Measurements from ENCODE around the gene PPP1R3F.
"Not testable (repeated sequence)": the region's sequence is repeated elsewhere in the genome, so short reads cannot be mapped to it uniquely, and the experiment has no call there.

The PPP1R3F gene

GRCh38 chrX:49278081-49278480 is 8.5 kb downstream of the PPP1R3F start:
- H3K4me1 Mint-ChIP-seq, result peaks cover 82% of the 10 kb centered on the region
- peak overlapping the region; percentile 81 for H3K27ac Mint-ChIP-seq
- peaks cover 2% of the 10 kb centered on the region for H3K36me3 Mint-ChIP-seq
- H3K4me3 Mint-ChIP-seq, result peak overlapping the region; percentile 53
- no peaks in the 10 kb centered on the region for H3K9me3 Mint-ChIP-seq
- no peaks in the 10 kb centered on the region for H3K27me3 Mint-ChIP-seq

GRCh38 chrX:49282647-49283011 is 13.0 kb downstream of the PPP1R3F start:
- Mint-ChIP-seq H3K4me1 (peaks cover 41% of the 10 kb centered on the region), H3K27ac (no peak overlapping the region), H3K4me3 (no peak overlapping the region), H3K27me3 (no peaks in the 10 kb centered on the region), H3K9me3 (no peaks in the 10 kb centered on the region), H3K36me3 (no peaks in the 10 kb centered on the region)

DNA sequence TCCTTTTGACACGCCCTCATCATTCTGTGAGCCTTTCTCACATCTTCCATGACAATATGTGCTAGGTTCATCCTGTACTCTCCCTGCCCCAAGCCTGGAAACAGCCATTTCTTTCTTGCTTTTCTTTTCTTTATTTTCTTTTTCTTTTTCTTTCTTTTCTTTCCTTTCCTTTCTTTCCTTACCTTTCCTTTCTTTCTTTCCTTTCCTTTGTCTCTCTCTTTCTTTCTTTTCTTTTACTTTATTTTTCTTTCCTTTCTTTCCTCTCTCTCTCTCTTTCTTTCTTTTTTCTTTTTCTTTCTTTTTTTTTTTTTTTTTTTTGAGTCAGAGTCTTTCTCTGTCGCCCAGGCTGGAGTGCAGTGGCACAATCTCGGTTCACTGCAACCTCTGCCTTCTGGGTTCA is 14.6 kb downstream of the PPP1R3F start:
- Mint-ChIP-seq H3K4me3 (no peak overlapping the region), H3K27me3 (no peaks in the 10 kb centered on the region), H3K9me3 (no peaks in the 10 kb centered on the region), H3K4me1 (peaks cover 40% of the 10 kb centered on the region), H3K36me3 (no peaks in the 10 kb centered on the region), H3K27ac (peak overlapping the region; percentile 83)

- Mint-ChIP-seq H3K4me1 (peaks cover 32% of the 10 kb centered on the region), H3K27ac (no peak overlapping the region), H3K27me3 (no peaks in the 10 kb centered on the region), H3K9me3 (no peaks in the 10 kb centered on the region), H3K36me3 (no peaks in the 10 kb centered on the region), H3K4me3 (no peak overlapping the region)
Observed at GRCh38 chrX:49286136-49286535, 16.5 kb downstream of the PPP1R3F start.

DNA sequence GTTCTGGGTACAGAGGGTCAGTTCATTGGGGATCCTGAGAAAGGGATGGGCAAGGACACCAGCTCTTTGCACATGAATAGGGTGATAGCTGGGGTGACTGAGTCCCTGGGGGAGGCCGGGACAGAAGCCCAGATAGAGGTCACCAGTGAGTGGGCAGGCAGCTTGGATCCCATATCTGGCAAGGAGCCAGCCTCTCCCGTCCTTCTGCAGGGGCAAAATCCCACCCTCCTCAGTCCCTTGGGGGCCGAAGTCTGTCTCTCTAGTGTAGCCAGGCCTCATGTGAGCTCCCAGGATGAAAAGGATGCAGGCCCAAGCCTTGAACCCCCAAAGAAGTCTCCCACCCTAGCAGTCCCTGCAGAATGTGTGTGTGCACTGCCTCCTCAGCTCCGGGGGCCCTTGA is 17.0 kb downstream of the PPP1R3F start:
- H3K9me3 Mint-ChIP-seq, result no peaks in the 10 kb centered on the region
- H3K27me3 Mint-ChIP-seq, result no peaks in the 10 kb centered on the region

DNA sequence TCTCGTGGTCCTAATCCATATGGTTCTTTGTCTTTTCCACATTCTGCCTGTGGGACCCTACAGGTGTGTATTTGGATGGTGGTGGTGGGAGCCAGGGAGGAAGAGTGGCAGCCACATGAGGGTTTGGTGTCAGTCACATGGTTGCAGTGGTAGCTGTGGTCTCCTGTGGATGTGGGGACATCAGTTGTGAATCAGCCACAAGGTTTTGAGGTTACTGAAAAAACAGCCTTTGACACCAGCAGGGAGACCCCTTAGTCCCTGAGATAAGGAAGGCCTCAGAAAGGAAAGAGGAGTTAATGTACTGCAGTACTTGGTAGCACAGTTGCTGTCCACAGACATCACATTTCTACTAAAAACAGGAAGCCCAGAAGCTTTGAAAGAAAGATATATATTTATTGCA is 18.1 kb downstream of the PPP1R3F start:
- no peak overlapping the region for H3K27ac Mint-ChIP-seq
- H3K27me3 Mint-ChIP-seq, result no peaks in the 10 kb centered on the region
- no peak overlapping the region for H3K4me3 Mint-ChIP-seq
- H3K36me3 Mint-ChIP-seq, result no peaks in the 10 kb centered on the region
- peaks cover 31% of the 10 kb centered on the region for H3K4me1 Mint-ChIP-seq
- H3K9me3 Mint-ChIP-seq, result no peaks in the 10 kb centered on the region

More for the DNA sequence above, 17.0 kb downstream of the PPP1R3F start:
- Mint-ChIP-seq H3K36me3 (no peaks in the 10 kb centered on the region), H3K27ac (no peak overlapping the region), H3K4me3 (no peak overlapping the region), H3K4me1 (peaks cover 31% of the 10 kb centered on the region)

- no peak overlapping the region for H3K4me3 Mint-ChIP-seq
- no peaks in the 10 kb centered on the region for H3K9me3 Mint-ChIP-seq
- H3K36me3 Mint-ChIP-seq, result no peaks in the 10 kb centered on the region
- H3K27ac Mint-ChIP-seq, result no peak overlapping the region
- no peaks in the 10 kb centered on the region for H3K27me3 Mint-ChIP-seq
- H3K4me1 Mint-ChIP-seq, result peaks cover 37% of the 10 kb centered on the region
Observed at GRCh38 chrX:49290215-49290614, 20.6 kb downstream of the PPP1R3F start.

DNA sequence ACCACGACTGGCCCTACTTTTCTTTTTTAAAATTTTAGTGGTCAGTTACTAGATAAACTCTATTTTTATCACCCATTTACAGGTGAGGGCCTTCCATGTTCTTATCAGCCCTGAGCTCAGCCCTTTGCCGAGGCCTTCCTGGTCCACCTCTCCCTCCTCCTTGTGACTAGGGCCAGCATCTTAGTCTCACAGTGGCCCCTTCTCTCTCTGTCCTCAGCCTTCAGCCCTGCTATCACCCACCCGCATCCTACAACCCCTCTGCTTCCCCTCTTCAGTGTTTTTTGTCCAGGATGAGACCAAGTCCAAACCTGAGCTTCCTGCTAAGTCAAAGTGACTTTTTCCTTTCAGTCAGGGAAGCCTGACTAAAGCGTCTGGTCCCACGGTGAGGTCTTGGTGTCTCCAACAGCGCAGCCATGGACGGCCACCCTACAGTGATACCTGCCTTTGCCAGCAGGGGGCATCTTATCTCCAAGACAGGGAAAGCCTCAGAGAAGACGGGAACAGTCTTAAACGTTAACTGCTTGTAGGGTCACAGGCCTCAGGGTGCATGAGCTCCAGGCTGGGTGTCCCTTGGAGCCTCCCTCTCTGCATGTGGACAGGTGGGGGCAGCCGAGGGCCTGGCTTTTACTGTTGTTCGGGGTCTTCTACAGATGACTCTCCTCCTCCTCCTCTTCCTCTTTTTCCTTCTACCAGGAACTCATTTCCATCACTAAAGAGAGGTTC is 22.2 kb downstream of the PPP1R3F start:
- no peaks in the 10 kb centered on the region for H3K9me3 Mint-ChIP-seq
- H3K36me3 Mint-ChIP-seq, result no peaks in the 10 kb centered on the region
- H3K27ac Mint-ChIP-seq, result peak overlapping the region; percentile 70
- H3K4me3 Mint-ChIP-seq, result no peak overlapping the region
- peaks cover 48% of the 10 kb centered on the region for H3K4me1 Mint-ChIP-seq
- H3K27me3 Mint-ChIP-seq, result no peaks in the 10 kb centered on the region

GRCh38 chrX:49292400-49293362 is 23.1 kb downstream of the PPP1R3F start:
- H3K4me3 Mint-ChIP-seq, result no peak overlapping the region
- no peak overlapping the region for H3K27ac Mint-ChIP-seq
- H3K4me1 Mint-ChIP-seq, result peaks cover 45% of the 10 kb centered on the region
- H3K27me3 Mint-ChIP-seq, result no peaks in the 10 kb centered on the region
- no peaks in the 10 kb centered on the region for H3K36me3 Mint-ChIP-seq
- no peaks in the 10 kb centered on the region for H3K9me3 Mint-ChIP-seq

DNA sequence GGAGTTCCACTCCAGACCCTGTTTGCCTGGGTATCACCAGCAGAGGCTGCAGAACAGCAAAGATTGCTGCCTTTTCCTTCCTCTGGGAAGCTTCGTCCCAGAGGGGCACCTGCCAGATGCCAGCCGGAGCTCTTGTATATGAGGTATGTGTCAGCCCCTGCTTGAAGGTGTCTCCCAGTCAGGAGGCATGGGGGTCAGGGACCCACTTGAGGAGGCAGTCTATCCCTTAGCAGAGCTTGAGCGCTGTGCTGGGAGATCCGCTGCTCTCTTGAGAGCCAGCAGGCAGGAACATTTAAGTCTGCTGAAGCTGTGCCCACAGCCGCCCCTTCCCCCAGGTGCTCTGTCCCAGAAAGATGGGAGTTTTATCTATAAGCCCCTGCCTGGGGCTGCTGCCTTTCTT is 29.7 kb downstream of the PPP1R3F start:
- H3K36me3 Mint-ChIP-seq, H3K9me3 Mint-ChIP-seq, H3K4me3 Mint-ChIP-seq, H3K27me3 Mint-ChIP-seq, H3K27ac Mint-ChIP-seq: not testable (repeated sequence)
- H3K4me1 Mint-ChIP-seq, result peaks cover 11% of the 10 kb centered on the region

DNA sequence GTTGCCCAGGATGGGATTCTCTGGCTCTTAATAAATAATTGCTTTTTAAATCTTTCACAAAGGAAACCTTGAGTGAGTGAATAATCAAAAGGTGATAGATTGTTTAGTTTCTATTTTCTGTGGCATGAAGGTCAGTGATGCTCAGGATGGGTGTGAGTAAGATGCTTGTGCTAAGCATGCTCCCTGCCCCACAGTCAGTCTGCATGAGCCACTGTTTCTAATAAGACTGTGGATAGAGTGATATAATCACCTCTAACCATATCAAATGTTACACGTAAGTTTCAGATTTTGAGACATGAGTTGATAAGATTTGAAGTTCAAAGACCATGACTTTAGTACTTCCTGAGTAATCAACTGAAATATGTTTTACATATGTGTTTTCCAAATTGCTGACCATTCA is 31.1 kb downstream of the PPP1R3F start:
- Mint-ChIP-seq H3K27me3 (no peaks in the 10 kb centered on the region), H3K36me3 (no peaks in the 10 kb centered on the region), H3K9me3 (no peaks in the 10 kb centered on the region), H3K4me1 (peaks cover 11% of the 10 kb centered on the region), H3K4me3 (no peak overlapping the region), H3K27ac (no peak overlapping the region)

- H3K4me3 Mint-ChIP-seq, result no peak within 1 kb of the TSS
- no peaks in the 10 kb centered on the region for H3K27me3 Mint-ChIP-seq
- no peaks in the 10 kb centered on the region for H3K36me3 Mint-ChIP-seq
- H3K9me3 Mint-ChIP-seq, result no peaks in the 10 kb centered on the region
- no peak within 1 kb of the TSS for H3K27ac Mint-ChIP-seq
- H3K4me1 Mint-ChIP-seq, result peaks cover 1% of the 10 kb centered on the region
Observed at GRCh38 chrX:49303346-49303745, 33.8 kb downstream of the PPP1R3F start, which contains the start of gene GAGE10. Gene GAGE10 (plus strand): TSS chrX:49303646. CDS start chrX:49304860, 1,214 bp downstream.

DNA sequence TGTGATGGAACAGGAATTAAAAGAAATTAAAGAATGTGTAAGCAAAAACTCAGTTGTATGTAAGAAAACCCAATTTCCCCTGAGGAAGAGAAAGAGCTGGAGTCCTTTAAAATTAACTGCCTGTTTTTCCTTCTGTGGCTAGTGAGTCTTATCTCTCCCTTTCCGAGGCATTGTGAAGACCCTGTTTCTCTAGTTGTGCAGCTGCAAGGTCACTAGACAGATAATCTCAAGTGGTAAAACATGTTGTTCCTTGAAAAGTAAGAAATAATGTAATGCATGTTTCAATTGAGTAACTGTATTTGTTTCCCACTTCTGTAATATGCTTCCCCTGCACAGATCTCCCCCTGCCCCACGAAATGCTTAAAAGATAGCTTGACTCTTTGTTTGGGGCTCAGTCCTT is 38.2 kb downstream of the PPP1R3F start:
- H3K4me3 Mint-ChIP-seq, H3K36me3 Mint-ChIP-seq, H3K27me3 Mint-ChIP-seq, H3K9me3 Mint-ChIP-seq, H3K27ac Mint-ChIP-seq: not testable (repeated sequence)
- peaks cover 22% of the 10 kb centered on the region for H3K4me1 Mint-ChIP-seq

DNA sequence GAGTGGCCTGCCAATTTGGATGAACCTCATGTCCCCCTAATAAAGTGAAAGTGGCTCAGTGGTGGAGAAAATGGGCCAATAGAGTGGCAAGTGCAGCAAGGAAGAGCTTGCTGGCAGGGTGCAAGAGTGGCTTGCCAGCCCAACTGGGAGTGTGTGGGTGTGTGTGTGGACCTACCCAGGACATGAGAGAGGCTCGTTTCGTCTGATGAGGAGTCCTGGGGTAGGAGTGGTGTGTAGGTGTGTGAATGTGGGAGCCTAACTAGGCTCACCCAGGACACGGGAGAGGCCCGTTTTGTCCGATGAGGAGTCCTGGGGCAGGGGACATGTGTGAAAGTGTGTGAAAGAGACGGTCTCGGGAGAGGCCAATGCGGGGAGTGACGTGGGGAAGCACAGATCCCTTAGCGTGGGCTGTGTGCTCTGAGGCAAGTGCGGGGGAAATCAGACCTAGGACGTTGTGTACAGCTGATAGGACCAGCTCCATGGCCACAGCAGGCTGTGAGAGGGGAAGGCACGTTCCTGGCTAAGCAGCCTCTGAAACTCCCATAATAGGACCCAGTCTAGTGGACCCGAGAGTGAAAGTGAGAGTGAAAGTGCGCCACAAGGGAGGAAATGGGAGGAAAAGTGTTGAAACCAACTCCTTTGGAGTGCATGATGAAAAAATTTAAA is 39.1 kb downstream of the PPP1R3F start:
- H3K36me3 Mint-ChIP-seq, result no peaks in the 10 kb centered on the region

DNA sequence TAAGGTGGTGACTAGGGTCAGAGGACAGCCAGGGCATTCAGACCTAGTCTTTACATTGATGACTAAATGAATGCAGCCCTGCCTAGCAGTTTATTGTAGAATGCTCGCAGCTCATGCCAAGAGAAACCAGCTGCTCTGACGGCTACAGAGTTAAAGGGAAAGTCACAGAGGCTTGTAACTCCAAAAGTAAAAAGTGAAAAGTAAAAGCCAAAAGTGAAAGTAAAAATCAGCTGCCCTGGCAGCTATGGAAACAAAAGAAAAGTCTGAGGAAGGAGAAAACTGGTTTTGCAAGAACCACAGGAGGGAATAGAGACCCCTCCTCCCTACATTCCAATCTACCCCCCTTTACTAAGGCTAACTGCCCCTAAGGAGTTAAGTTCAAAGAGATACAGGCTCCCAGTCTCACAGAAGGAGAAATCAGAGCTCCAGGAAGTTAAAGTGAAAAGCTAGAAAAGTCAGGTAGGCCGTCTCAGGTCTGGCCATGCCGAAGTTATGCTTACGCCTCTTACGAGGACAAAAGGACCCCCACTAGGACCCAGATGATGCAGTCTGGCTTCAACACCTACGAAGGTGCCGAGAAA is 39.9 kb downstream of the PPP1R3F start:
- peak overlapping the region; percentile 88 for H3K4me3 Mint-ChIP-seq
- peaks cover 22% of the 10 kb centered on the region for H3K4me1 Mint-ChIP-seq
- H3K9me3 Mint-ChIP-seq, result no peaks in the 10 kb centered on the region
- H3K27me3 Mint-ChIP-seq, result no peaks in the 10 kb centered on the region
- H3K27ac Mint-ChIP-seq, result peak overlapping the region; percentile 96
- H3K36me3 Mint-ChIP-seq, result no peaks in the 10 kb centered on the region

More for the DNA sequence above, 39.1 kb downstream of the PPP1R3F start:
- Mint-ChIP-seq H3K9me3 (no peaks in the 10 kb centered on the region), H3K4me1 (peaks cover 22% of the 10 kb centered on the region), H3K27me3 (no peaks in the 10 kb centered on the region), H3K27ac (peak overlapping the region; percentile 96), H3K4me3 (peak overlapping the region; percentile 88)
